GM21737 (cell line): ENCODE results near the gene PGAP3.

ENCODE experiments used
- ATAC-seq: cut with Tn5 transposase; IDR thresholded peaks from one replicate; pipeline ENCODE4 v1.9.1; 2021; ENCODE audit warnings: mild to moderate bottlenecking, moderate library complexity; ENCODE audit not compliant: unreplicated experiment

Gene PGAP3

DNA sequence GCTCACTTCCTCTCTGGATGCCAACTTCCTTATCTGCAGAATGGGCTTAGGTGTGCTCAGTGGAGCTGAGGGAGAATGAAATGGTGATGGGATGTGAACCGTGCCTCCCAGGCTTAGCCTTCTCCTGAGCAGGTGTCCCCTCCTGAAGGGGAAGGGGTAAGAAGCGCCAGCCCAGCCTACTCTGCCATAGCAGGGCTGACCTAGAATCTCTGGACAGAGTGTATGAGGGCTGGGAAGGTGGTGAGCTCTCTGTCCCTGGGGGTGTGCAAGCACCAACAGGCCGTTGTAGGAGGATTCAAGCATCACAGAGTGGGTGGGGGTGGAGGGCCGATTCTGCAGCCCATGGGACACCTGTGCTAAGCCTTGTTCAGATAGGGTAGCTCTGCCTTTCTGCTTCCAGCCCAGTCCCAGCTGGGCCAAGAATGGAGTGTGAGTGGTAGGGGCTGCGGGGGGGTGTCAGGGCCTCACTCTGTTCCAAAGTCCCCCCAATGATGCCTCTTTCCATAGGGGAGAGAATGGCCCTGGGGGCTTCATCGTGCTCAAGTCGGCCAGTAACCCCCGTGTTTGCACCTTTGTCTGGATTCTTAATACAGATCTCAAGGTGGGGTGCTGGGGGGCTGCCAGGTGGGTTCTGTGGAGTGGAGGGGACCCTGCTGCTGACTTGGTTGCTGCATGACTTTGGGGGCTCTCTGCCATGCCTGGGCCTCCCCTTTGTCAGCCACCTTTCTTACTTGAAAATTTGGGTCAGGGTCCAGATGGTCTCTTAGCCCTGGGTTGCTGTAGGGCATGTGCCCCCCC lies 25.9 kb downstream of the PGAP3 start:
- ATAC-seq, result no peak

DNA sequence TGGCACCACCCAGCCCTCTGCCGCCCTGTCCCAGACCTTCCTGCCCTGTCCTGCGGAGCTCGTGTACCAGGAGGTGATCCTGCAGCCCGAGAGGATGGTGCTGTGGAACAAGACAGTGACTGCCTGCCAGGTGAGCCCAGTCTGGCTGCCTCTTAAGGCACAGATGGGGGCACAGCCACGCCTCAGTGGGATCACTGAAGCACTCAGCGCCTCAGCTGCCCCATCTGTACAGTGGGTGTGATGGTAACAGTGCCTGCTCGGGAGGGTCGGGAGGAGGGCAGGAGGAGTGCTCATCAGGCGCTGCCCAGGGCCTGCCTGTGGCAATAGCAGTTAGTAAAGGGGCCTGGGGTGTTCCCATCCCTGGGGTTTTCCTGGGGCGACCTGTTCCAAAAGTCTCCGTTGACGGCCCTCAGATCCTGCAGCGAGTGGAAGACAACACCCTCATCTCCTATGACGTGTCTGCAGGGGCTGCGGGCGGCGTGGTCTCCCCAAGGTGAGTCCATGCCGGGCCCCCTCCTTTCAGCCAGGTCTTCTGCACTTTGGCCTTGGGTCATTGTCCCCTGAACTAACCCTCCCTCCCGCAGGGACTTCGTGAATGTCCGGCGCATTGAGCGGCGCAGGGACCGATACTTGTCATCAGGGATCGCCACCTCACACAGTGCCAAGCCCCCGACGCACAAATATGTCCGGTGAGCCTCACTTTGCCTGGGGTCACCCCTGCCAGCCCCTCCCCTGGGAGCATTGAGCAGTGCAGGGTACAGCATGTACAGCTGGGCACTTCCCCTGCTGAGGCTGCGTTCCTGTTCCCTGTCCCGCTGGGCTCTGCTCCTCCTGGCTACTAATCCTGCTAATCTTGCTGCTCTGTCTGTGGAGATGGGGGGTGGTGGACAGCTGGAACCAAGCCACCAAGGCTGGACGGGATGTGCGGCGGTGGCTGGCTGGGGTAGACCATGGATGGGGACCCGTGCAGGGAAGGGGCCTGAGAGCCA lies 27.2 kb downstream of the PGAP3 start:
- no peak for ATAC-seq

DNA sequence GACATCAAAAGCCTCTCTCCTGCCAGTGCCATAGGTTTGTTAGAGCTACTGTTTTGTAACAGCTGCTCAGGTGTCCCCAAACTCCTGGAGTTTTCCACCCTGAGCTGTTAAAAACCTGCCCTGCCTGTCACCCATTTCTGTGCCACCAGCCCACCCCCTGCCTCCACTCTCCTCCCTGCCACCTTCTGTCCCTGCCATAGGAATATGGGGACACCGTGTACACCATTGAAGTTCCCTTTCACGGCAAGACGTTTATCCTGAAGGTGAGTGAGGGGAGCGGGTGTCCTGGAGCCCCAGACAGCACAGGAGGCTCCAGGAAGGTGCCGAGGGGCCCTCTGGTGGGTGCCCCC lies 27.9 kb downstream of the PGAP3 start:
- ATAC-seq, result no peak

DNA sequence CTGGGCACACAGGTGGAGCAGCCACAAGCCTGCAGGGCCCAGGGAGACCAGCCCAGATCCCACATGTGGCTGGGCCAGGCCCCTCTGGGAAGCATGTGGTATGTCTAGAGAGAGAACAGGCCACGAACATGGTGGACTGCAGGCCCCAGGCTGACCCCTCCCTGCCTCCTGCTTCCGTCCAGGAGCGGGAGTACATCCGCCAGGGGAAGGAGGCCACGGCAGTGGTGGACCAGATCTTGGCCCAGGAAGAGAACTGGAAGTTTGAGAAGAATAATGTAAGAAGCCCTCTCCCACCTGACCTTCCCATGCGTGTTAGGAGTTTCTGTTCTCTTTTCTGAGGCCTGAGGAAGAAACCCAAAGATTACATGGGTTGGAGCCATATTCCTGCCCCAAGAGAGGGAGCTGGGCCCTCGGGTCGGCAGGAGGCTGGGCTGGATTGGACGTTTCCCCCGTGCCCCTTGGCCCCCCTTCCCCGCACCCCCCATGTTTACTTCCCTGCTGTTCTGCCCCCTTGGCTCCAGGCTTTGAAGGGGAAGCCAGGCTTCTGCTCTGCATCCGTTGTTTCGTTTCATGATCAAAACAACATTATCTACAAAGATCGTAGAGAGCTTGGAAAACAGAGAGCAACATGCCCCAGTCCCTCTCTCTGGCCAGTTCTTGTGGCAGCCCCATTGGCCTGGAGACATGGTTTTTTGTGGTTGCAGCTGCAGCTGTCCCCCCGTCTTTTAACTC lies 28.4 kb downstream of the PGAP3 start:
- ATAC-seq, result no peak

DNA sequence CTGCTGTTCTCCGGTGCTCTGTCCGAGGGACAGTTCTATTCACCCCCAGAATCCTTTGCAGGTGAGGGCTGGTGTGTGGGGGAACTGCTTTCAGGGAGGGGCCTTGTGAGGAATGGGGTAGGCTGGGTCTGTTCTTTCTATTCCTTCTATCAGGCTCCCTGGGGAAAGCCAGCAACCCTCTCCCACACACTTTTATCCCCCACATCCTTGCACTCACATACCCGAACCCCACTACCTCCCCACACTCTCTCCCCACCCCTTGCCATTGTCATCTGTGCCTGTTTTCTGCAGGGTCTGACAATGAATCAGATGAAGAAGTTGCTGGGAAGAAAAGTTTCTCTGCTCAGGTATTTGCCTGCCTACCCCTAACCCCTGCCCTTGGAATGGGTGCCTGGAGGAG lies 29.1 kb downstream of the PGAP3 start:
- ATAC-seq, result no peak

DNA sequence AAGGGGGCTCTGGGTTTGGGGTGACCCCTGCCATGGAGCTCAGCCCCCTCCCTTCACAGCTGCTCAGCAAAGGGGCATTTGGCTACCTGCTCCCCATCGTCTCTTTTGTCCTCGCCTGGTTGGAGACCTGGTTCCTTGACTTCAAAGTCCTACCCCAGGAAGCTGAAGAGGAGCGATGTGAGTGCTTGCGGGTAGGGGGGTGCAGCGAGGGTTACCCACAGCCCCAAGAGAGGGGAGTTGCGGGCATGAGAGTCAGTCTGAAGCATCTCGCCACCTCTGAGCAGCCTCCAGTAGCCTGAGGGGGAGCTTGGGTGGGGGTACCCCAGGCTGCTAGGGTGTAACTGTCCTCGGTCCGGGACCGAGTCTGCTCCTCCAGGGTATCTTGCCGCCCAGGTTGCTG lies 29.5 kb downstream of the PGAP3 start:
- ATAC-seq, result no peak

DNA sequence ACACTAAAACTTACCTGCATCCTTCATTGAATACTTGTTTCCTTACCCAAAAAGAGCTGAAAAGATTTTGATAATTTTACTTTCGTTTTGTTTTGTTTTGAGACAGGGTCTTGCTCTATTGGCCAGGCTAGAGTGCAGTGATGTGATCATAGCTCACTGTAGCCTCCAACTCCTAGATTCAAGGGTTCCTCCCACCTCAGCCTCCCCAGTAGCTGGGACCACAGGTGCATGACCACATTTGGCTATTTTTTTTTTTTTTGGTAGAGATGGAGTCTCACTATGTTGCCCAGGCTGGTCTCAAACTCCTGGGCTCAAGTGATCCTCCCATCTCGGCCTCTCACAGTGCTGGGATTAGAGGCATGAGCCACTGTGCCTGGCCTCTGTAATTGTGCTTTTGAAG lies 32.8 kb downstream of the PGAP3 start:
- no peak for ATAC-seq

DNA sequence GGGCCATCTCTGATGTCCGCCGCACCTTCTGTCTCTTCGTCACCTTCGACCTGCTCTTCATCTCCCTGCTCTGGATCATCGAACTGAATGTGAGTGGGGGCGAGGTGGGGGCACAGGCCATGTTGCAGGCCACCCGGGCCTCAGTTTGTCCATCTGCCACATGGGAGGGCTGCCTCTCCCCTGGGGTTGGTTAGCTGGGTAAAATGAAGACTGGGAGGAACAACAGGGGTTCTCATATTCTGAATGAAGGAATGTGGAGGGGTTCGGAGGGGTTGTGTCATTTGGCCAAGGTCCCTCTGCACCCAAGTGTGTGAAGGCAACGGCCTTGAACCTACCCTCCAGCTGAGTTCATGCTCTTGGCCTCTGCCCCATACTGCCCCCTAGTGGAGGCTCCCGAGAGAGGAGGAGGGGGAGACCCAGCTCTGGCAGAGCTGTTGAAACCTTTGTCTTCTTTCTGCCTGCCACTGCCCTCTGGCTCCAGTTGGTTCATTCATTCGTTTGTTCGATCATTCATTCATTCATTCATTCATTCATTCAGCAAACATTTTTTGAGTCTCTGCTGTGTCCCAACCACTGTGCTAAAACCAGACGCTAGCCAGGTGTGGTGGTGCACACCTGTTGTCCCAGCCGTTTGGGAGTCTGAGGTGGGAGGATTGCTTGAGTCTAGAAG lies 34.1 kb downstream of the PGAP3 start:
- ATAC-seq, result no peak

DNA sequence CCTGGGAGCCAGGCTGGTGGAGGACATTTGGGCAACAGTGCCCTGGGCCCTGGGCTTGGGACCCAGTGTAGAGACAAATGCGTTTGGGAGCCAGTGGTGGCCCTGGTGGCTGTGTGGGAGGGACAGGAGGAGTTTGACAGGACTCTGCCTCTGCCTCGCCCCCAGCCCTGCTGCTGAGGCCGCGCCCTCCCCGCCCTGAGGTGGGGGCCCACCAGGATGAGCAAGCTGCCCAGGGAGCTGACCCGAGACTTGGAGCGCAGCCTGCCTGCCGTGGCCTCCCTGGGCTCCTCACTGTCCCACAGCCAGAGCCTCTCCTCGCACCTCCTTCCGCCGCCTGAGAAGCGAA lies 34.6 kb downstream of the PGAP3 start:
- ATAC-seq, result no peak

DNA sequence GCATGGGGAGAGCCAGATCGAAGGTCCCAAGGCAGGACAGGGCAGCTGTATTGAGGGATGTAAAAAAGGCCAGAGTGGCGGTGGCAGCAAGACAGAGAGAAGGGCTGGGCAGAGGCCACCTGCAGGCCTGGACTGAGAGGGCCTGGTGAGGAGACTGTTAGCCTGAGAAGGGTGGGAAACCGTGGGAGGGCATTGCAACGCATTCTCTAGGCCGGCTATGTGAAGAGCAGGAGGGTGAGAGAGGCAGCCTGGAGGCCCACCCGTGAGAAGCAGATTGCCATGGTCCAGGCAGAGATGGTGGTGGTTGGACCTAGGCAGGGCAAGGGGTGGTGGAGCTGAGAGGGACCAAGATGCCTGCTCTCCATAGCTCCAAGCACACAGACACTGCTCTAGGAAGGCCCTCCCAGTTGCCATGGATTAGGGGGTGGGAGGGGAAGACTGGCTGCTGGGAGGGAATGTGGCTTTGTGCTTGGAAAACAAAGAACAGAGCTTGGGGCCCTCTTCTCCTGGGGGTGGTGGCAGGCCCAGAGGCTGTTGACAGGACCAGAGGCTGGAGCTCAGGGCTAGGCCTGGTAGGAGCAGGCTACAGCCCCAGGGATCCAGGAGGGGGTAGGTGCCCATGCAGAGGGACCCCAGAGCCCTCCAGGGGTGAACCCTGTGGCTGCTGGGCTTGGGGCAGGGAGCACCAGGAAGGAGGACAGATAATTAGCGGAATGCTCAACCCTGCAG lies 35.1 kb downstream of the PGAP3 start:
- ATAC-seq, result no peak

DNA sequence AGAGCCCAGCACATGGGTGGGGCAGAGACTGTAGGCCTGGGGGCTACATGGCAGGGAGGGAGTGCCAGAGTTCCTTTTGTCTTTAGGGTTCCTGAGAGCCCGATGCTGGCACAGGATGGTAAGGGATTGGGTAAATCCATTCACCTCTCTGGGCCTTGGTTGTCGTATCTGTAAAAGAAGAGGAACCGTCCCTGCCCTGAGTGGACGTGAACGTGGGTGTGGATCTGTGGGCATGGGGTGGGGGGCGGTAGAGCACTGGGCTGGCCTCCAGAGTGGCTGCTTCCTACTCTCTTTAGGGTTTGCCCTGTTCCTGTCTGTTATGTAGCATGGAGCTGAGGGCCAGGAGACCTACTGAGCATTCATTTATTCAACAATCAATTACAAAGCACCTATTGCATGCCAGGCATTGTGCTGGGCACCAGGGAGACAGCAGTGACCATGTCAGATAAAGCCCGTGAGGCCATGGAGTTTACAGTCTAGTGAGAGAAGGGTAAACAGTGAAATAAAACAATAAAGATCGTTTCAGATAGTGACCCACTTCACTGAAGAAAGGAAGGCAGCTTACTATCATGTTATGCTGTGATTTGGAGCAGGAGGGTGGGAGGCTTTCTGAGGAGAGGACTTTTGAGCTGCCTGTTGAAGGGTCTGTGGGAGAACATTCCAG lies 35.8 kb downstream of the PGAP3 start:
- ATAC-seq, result no peak

DNA sequence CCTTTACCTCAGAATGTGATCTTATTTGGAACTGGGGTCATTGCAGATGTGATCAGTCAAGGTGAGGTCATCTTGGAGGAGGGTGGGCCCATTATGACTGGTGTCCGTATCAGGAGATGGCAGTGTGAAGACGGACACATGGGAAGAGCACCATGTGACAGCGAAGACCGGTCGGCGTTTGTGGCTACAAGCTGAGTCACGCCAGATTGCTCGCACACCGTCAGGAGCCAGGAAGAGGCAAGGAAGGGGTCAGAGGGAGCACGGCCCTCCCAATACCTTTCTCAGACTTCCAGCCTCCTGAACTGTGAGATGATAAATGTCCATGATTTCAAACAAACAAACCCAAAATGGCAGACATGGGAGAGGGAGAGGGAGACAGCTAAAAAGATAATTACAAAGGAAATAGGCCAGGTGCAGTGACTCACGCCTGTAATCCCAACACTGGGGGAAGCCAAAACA lies 37.7 kb downstream of the PGAP3 start:
- ATAC-seq, result no peak

DNA sequence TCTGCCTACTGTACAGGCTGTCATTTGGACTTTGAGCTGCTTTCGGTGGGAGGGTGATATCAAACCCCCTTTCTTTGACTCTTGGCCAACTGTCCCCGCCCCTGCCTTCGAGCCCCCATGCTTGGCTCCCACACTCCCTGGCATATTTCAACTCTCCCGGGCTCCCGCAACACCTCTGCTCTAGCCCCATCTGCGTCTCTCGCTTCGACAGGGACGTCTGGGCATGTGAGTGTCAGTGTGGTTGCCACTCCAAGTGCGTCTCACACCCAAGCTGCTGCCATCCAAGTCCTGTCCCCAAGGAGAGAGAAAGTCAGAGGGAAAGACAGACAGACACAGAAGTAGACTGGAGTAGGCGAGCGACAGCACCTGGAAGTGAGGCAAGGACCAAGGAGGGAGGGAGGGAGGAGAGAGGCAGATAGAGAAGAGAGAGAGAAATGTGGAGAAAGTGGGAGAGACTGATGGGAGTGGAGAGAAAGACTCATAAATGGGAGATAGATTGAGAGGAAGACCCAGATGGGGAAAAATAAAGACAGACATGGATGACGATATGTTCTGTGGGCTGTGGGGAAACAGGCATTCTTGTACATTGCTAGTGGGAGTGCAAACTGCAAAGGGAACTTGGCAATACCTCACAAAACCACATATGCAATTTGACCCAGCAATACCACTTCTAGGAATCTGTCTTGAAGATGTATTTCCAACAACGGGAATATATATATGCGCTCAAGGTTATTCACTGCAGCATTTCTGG lies 39.1 kb downstream of the PGAP3 start:
- no peak for ATAC-seq

DNA sequence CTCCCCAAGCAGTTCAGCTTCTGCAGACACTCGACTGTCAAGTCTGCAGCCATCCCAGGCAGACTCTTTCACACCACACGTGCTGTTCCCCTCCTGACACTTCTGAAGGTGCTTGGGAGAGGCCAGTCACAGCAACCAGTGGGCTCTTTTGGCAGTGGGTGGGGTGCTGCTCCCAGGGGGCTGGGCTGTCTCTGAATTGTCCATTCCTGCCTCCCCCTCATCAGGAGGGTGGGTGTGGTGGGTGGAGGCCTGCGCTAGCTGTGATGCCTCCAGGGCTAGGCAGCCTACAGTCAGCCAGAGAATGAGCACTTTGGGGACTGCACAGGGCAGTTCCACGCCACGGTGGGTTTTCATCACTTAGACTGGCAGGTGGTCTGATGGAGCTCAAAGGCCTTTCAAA lies 40.6 kb downstream of the PGAP3 start:
- ATAC-seq, result no peak

DNA sequence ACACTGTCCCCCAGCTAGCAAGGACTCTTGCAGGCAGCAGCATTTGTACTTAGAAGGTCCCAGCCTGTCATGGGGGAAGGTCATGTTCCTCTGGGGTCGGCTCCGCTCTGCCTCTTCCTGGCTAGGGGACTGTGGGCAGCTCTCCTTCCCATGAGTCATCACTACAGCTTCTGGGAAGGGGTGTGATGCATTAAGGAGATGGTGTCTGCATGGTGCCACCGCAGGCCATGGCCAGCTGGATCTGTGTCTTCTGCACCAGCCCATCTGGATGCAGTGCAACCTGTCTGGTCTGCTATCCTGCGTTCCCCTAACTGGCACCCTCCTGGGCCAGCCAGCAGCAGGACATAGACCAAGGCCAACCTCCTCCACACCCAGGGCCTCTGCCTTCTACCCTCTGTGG lies 44.6 kb downstream of the PGAP3 start:
- no peak for ATAC-seq

DNA sequence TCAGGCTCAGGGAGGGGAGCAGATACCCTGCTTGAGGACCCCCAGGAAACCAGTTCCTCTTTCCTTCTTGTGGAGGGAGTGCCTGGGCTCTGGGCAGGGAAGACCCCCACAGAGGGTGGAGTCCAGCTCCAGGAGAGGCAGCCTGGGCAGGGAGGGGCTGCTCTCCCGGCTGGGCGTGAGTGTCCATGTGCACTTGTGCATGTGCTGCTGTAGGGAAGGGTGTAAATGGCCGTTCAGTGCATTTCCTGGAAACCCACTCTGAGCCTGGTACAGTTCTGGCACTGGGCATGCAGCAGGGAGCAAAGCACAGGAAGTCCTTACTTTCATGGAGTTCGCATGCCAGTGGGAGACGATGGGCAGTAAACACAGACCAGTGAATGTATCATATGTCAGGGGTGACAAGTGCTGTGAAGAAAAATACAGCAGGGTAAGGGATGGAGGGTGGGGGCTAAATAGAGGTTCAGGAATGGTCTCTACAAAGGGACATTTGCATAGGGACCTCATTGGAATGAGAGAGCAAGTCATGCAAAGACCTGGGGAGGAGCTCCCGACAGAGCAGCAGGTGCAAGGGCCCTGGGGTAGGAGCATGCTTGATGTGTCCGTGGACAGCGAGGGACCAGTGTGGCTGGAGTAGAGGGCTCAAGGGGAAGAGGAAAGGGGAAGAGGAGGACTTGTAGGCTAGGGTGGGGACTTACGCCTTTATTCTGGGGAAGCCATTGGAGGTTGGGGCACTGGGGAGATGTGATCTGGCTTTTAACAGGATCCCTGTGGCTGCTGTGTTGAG lies 45.4 kb downstream of the PGAP3 start:
- no peak for ATAC-seq

DNA sequence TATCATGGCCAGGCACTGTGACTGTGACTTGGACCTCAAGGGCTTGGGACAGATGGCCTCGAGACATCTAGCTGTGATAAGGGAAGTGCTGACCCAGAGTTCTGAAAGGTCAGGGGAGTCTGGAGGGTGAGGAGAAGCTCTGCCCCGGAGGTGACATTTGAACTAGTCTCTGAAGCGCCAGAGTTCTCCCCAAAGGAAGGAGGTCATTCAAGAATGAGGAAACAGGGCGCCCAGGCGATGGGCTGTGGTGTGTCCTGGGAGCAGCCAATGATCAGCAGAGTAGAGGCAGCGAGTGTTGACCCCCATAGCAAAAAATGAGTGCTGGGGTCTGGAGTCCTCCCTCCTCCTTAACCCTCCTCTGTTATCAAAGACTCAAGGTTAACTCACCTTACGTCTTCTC lies 46.0 kb downstream of the PGAP3 start:
- ATAC-seq, result no peak

DNA sequence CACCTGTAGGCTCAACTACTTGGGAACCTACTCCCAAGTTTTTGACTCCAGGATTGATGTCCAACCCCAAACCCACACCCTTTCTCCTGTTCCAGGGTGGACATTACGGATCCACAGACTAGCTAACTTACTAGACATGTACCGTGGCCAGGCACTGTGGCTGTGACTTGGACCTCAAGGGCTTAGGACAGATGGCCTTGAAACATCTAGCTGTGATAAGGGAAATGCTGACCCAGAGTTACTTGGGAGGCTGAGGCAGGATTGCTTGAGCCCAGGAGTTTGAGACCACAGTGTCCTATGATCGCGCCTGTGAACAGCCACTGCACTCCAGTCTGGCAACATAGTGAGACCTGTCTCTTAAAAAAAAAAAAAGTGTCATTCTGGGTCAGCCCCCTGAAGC lies 46.8 kb downstream of the PGAP3 start:
- no peak for ATAC-seq
